K562 (cell line): ENCODE data around the gene CTDSPL2. TPM values are rescaled to one million over a fixed set of nuclear protein-coding genes. Genes with fewer than 3 reads are reported as not detected.

Experiments used
- DPF2 ChIP-seq: fragments of 450-650 bp; IDR thresholded peaks from 2 replicates; pipeline ENCODE4 v1.6.1; 2016
- HMGXB4 ChIP-seq: sonication (generic); formaldehyde crosslinking; IDR thresholded peaks from 2 replicates; pipeline ENCODE4 v1.8.1; 2023; ENCODE audit warnings: mild to moderate bottlenecking, missing genetic modification reagents
- RCOR1 ChIP-seq, 2 experiments: IDR thresholded peaks; 2 replicates each; pipeline ENCODE4 v1.6.1; 2012; ENCODE audit warnings: low read depth in 2 of 2, low read length in 2 of 2, borderline replicate concordance in 1 of 2, improper control_type of control experiment in 1 of 2
- ZBED1 ChIP-seq: IDR thresholded peaks from 2 replicates; pipeline ENCODE4 v1.6.1; 2014
- ZHX1 ChIP-seq: fragments of 150-350 bp; conservative IDR thresholded peaks from 2 replicates; pipeline ENCODE4 v1.6.1; 2014; ENCODE audit warnings: low read length
- polyA plus RNA-seq, 8 experiments: library from polyadenylated mRNA; depleted of rRNA in 4 of 8; stranded (reverse) in 5 of 8; unstranded in 3 of 8; fragments of >200 nt; fragmentation: Nextera tagmentation in 2 of 8; fragmentation: Illumina TruSeq in 1 of 8; extraction: Ambion mirVana in 2 of 8; extraction: Trizol in 1 of 8; gene quantifications; 2 replicates each; pipeline versions ENCODE4 v1.2.1 to v1.2.3, GENCODE V29; 2011 to 2014; ENCODE audit warnings: inconsistent platforms in 1 of 8, missing spikeins in 1 of 8
- total RNA-seq, 7 experiments: library from RNA; depleted of rRNA in 6 of 7; stranded (reverse); fragments of >200 nt in 6 of 7; fragmentation: Illumina TruSeq in 2 of 7; extraction: Trizol in 2 of 7; gene quantifications; 2 replicates each; pipeline versions ENCODE4 v1.2.1 to v1.2.3, GENCODE V29; 2011 to 2021; ENCODE audit warnings: low replicate concordance in 1 of 7
- TF ChIP-seq, protein P1 (sequence below), 2 experiments: fragments of 200-800 bp in 1 of 2; sonication (Bioruptor generic) in 1 of 2; sonication (generic) in 1 of 2; formaldehyde crosslinking in 1 of 2; IDR thresholded peaks in 1 of 2; conservative IDR thresholded peaks in 1 of 2; 2 replicates each; pipeline versions ENCODE4 v1.5.0 to v1.6.1; 2016 to 2020; ENCODE audit warnings: missing compliant biosample characterization in 1 of 2, missing genetic modification characterization in 1 of 2, missing genetic modification reagents in 1 of 2
- TF ChIP-seq, protein P2 (sequence below): sonication (generic); formaldehyde crosslinking; IDR thresholded peaks from 2 replicates; pipeline ENCODE4 v1.9.0; 2022; ENCODE audit warnings: mild to moderate bottlenecking, missing genetic modification reagents
- TF ChIP-seq, protein P3 (sequence below): fragments of 250-450 bp; sonication (Bioruptor Pico); IDR thresholded peaks from 2 replicates; pipeline ENCODE4 v1.9.0; 2021; ENCODE audit warnings: mild to moderate bottlenecking, inconsistent platforms
- TF ChIP-seq, protein P4 (sequence below), 2 experiments: fragments of 150-350 bp in 1 of 2; IDR thresholded peaks; 2 replicates each; pipeline ENCODE4 v1.6.1; 2012 to 2016; ENCODE audit warnings: low read depth in 2 of 2, low read length in 2 of 2, mild to moderate bottlenecking in 1 of 2, moderate library complexity in 1 of 2

CTDSPL2 gene
- total and polyA plus RNA-seq, 9 of the 15 experiments (the other 6 are each of a cell fraction or from before 2014, with no cell fraction given), result 16.8 to 79.0 (median 53.1) TPM

DNA sequence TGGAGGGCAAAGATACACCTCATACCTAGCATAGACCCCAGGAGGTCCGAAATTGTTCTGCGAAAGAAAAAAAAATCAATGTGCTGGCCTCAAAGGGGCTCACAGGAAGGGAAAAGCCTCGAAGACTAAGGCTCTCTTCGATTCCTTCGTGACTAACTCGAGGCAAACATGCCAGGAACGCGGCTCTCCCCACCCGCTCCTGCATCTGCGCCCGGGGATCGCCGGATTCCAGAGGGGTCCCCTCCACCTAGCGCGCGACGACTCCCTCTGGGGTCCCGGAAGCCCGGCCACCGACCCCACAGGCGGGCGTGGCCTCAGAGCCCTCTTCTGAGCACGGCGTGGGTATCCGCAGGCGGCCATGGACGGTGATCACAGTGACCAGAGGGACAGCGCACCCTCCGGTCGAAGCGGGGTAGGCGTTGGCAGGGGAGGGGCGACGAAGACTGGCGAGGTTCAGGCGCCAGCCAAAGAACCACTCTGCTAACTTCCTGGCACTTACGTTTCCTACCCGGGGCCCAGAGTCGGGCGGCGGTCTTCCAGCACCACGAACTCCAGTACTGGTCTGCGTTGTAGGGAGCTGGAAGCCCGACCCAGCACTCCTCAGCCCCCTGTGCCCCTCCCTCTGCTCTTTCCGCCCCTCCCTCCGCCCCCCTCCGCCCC is 109.0 kb downstream of the CTDSPL2 start (continued):
- TF ChIP-seq, protein P1, sequence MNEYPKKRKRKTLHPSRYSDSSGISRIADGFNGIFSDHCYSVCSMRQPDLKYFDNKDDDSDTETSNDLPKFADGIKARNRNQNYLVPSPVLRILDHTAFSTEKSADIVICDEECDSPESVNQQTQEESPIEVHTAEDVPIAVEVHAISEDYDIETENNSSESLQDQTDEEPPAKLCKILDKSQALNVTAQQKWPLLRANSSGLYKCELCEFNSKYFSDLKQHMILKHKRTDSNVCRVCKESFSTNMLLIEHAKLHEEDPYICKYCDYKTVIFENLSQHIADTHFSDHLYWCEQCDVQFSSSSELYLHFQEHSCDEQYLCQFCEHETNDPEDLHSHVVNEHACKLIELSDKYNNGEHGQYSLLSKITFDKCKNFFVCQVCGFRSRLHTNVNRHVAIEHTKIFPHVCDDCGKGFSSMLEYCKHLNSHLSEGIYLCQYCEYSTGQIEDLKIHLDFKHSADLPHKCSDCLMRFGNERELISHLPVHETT (CRISPR knock-in tag; conservative IDR thresholded peaks at IDR 0.05 in 1 of 2, IDR thresholded peaks at IDR 0.05 in 1 of 2), result peak in 1 of 2 experiments; percentile 87; a peak in 2 of 4 replicates
- TF ChIP-seq, protein P2, sequence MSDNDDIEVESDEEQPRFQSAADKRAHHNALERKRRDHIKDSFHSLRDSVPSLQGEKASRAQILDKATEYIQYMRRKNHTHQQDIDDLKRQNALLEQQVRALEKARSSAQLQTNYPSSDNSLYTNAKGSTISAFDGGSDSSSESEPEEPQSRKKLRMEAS (CRISPR knock-in tag), result peak; percentile 21; the same call in 1 of the 2 replicates
- TF ChIP-seq HMGXB4 (CRISPR knock-in tag) (0 out of 2 replicates have a peak, but pooled peaks have one; percentile 10), RCOR1 (IDR thresholded peaks at IDR 0.05; ENCODE audit: borderline replicate concordance in 1 of 2, low read depth in 2 of 2, low read length in 2 of 2) (peak in 1 of 2 experiments; percentile 10; a peak in 1 of 4 replicates), ZBED1 (peak; percentile 70; the same call in 1 of the 2 replicates), ZHX1 (0 out of 2 replicates have a peak, but pooled peaks have one; percentile 27), DPF2 (0 out of 2 replicates have a peak, but pooled peaks have one; percentile 6)
- TF ChIP-seq, protein P3, sequence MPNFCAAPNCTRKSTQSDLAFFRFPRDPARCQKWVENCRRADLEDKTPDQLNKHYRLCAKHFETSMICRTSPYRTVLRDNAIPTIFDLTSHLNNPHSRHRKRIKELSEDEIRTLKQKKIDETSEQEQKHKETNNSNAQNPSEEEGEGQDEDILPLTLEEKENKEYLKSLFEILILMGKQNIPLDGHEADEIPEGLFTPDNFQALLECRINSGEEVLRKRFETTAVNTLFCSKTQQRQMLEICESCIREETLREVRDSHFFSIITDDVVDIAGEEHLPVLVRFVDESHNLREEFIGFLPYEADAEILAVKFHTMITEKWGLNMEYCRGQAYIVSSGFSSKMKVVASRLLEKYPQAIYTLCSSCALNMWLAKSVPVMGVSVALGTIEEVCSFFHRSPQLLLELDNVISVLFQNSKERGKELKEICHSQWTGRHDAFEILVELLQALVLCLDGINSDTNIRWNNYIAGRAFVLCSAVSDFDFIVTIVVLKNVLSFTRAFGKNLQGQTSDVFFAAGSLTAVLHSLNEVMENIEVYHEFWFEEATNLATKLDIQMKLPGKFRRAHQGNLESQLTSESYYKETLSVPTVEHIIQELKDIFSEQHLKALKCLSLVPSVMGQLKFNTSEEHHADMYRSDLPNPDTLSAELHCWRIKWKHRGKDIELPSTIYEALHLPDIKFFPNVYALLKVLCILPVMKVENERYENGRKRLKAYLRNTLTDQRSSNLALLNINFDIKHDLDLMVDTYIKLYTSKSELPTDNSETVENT (CRISPR knock-in tag), result peak; percentile 93
- TF ChIP-seq, protein P4, sequence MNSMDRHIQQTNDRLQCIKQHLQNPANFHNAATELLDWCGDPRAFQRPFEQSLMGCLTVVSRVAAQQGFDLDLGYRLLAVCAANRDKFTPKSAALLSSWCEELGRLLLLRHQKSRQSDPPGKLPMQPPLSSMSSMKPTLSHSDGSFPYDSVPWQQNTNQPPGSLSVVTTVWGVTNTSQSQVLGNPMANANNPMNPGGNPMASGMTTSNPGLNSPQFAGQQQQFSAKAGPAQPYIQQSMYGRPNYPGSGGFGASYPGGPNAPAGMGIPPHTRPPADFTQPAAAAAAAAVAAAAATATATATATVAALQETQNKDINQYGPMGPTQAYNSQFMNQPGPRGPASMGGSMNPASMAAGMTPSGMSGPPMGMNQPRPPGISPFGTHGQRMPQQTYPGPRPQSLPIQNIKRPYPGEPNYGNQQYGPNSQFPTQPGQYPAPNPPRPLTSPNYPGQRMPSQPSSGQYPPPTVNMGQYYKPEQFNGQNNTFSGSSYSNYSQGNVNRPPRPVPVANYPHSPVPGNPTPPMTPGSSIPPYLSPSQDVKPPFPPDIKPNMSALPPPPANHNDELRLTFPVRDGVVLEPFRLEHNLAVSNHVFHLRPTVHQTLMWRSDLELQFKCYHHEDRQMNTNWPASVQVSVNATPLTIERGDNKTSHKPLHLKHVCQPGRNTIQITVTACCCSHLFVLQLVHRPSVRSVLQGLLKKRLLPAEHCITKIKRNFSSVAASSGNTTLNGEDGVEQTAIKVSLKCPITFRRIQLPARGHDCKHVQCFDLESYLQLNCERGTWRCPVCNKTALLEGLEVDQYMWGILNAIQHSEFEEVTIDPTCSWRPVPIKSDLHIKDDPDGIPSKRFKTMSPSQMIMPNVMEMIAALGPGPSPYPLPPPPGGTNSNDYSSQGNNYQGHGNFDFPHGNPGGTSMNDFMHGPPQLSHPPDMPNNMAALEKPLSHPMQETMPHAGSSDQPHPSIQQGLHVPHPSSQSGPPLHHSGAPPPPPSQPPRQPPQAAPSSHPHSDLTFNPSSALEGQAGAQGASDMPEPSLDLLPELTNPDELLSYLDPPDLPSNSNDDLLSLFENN (IDR thresholded peaks at IDR 0.05; ENCODE audit: low read depth in 2 of 2, low read length in 2 of 2), result 0 out of 4 replicates have a peak, but pooled peaks of 1 of the 2 experiments have one; percentile 22
